A549 (cell line): Measurements from ENCODE around the gene SRRT. TPM values are rescaled to one million over a fixed set of nuclear protein-coding genes. Genes with fewer than 3 reads are reported as not detected.

ENCODE experiments used
- ATAC-seq, 2 experiments: fragments of 200-7000 bp in 1 of 2; fragments of >200 bp in 1 of 2; cut with Nextera tagmentation in 1 of 2; cut with Tn5 transposase in 1 of 2; 3 replicates each; pipeline versions ENCODE4 v1.8.0 to v1.9.1; 2018 to 2020; ENCODE audit warnings: mild to moderate bottlenecking in 1 of 2, moderate library complexity in 1 of 2
- CTCF ChIA-PET: fragments of 300-600 bp; sonication (Branson Sonifier 250); formaldehyde crosslinking; extraction: SDS; loops from one replicate; lab custom pipeline; 2021; ENCODE audit warnings: antibody characterized with exemption, inconsistent platforms; lab: Yijun Ruan, JAX
- POLR2A ChIA-PET: fragments of 350-600 bp; formaldehyde crosslinking; extraction: SDS; loops from one replicate; lab custom pipeline; 2021; ENCODE audit warnings: antibody characterized with exemption, inconsistent platforms; lab: Yijun Ruan, JAX
- DNase-seq, 2 experiments: peaks; one replicate each; pipeline versions ENCODE4 v3.0.0 to v3.0.0-alpha.2; 2011 to 2016; ENCODE audit warnings: low read depth in 1 of 2, low spot score in 1 of 2
- FAIRE-seq: peaks from 2 replicates; lab custom pipeline; 2011; peaks lifted over from hg19 to GRCh38; lab: Jason Lieb, UNC
- H3K27ac ChIP-seq, 2 experiments: fragments of >200 bp; sonication (Bioruptor Twin); formaldehyde crosslinking; 3 replicates each; pipeline ENCODE4 v1.5.1; 2016 to 2017
- H3K4me1 ChIP-seq: fragments of >200 bp; sonication (Bioruptor Twin); formaldehyde crosslinking; 3 replicates; pipeline ENCODE4 v1.6.1; 2016
- H3K4me2 ChIP-seq: fragments of >200 bp; sonication (Bioruptor Twin); formaldehyde crosslinking; 3 replicates; pipeline ENCODE4 v1.6.1; 2016
- H3K4me3 ChIP-seq: fragments of >200 bp; sonication (Bioruptor Twin); formaldehyde crosslinking; 3 replicates; pipeline ENCODE4 v1.5.1; 2016
- H3K9me3 ChIP-seq: fragments of >200 bp; sonication (Bioruptor Twin); formaldehyde crosslinking; 3 replicates; pipeline ENCODE4 v1.6.1; 2016
- BHLHE40 ChIP-seq: IDR thresholded peaks from 2 replicates; pipeline ENCODE4 v1.6.1; 2012; ENCODE audit warnings: low read depth, low read length, inconsistent platforms
- CBX8 ChIP-seq: fragments of 200-600 bp; sonication (generic); IDR thresholded peaks from 2 replicates; pipeline ENCODE4 v1.6.1; 2016
- CEBPB ChIP-seq, 2 experiments: fragments of >200 bp in 1 of 2; sonication (Bioruptor Twin) in 1 of 2; formaldehyde crosslinking in 1 of 2; IDR thresholded peaks; 2 replicates each; pipeline ENCODE4 v1.6.1; 2012 to 2016
- CHD2 ChIP-seq: fragments of 150-350 bp; IDR thresholded peaks from 2 replicates; pipeline ENCODE4 v1.6.1; 2014; ENCODE audit warnings: low read length; ENCODE audit not compliant: partially characterized antibody
- CHD4 ChIP-seq: fragments of 200-600 bp; sonication (generic); IDR thresholded peaks from 2 replicates; pipeline ENCODE4 v1.6.1; 2016; ENCODE audit warnings: antibody characterized with exemption, mild to moderate bottlenecking, borderline replicate concordance
- CTCF ChIP-seq: fragments of >200 bp; sonication (Bioruptor Twin); formaldehyde crosslinking; IDR thresholded peaks from 3 replicates; pipeline ENCODE4 v1.5.1; 2016
- EP300 ChIP-seq, 2 experiments: fragments of >200 bp; sonication (Bioruptor Twin); formaldehyde crosslinking; IDR thresholded peaks; 2 replicates in 1 of 2; 3 replicates in 1 of 2; pipeline ENCODE4 v1.6.1; 2016 to 2017
- FOSB ChIP-seq: fragments of 250-450 bp; sonication (Bioruptor Pico); IDR thresholded peaks from 2 replicates; pipeline ENCODE4 v1.5.0; 2020; ENCODE audit warnings: mild to moderate bottlenecking, moderate library complexity
- FOSL2 ChIP-seq, 2 experiments: fragments of 450-650 bp in 1 of 2; fragments of >200 bp in 1 of 2; sonication (Bioruptor Twin) in 1 of 2; formaldehyde crosslinking; IDR thresholded peaks; 2 replicates each; pipeline versions ENCODE4 v1.5.0 to v1.6.1; 2016 to 2020; ENCODE audit warnings: mild to moderate bottlenecking in 1 of 2, moderate library complexity in 1 of 2
- FOXS1 ChIP-seq: fragments of 250-450 bp; sonication (Bioruptor Pico); IDR thresholded peaks from 2 replicates; pipeline ENCODE4 v1.5.0; 2020; ENCODE audit warnings: mild to moderate bottlenecking, moderate library complexity
- HES2 ChIP-seq: fragments of >200 bp; sonication (Bioruptor Twin); formaldehyde crosslinking; IDR thresholded peaks from 2 replicates; pipeline ENCODE4 v1.6.1; 2016
- HOXB5 ChIP-seq: fragments of 250-450 bp; sonication (Bioruptor Pico); IDR thresholded peaks from 2 replicates; pipeline ENCODE4 v1.5.0; 2020; ENCODE audit warnings: mild to moderate bottlenecking, moderate library complexity
- JUNB ChIP-seq: fragments of >200 bp; sonication (Bioruptor Twin); formaldehyde crosslinking; IDR thresholded peaks from 2 replicates; pipeline ENCODE4 v1.6.1; 2016
- MAX ChIP-seq: IDR thresholded peaks from 2 replicates; pipeline ENCODE4 v1.6.1; 2012
- NPAS2 ChIP-seq: fragments of 250-450 bp; sonication (Bioruptor Pico); IDR thresholded peaks from 2 replicates; pipeline ENCODE4 v1.8.0; 2022; ENCODE audit warnings: mild to moderate bottlenecking, moderate library complexity, borderline replicate concordance
- NR3C1 ChIP-seq: fragments of >200 bp; sonication (Bioruptor Twin); formaldehyde crosslinking; IDR thresholded peaks from 3 replicates; pipeline ENCODE4 v1.6.1; 2017
- RAD21 ChIP-seq, 2 experiments: fragments of >200 bp in 1 of 2; sonication (Bioruptor Twin) in 1 of 2; formaldehyde crosslinking in 1 of 2; IDR thresholded peaks in 1 of 2; conservative IDR thresholded peaks in 1 of 2; 2 replicates in 1 of 2; 3 replicates in 1 of 2; pipeline ENCODE4 v1.6.1; 2012 to 2018; ENCODE audit warnings: inconsistent platforms in 1 of 2
- RCOR1 ChIP-seq: fragments of 150-350 bp; IDR thresholded peaks from 2 replicates; pipeline ENCODE4 v1.6.1; 2014; ENCODE audit warnings: antibody characterized with exemption, low read length, low read depth
- SMC3 ChIP-seq: fragments of >200 bp; sonication (Bioruptor Twin); formaldehyde crosslinking; IDR thresholded peaks from 3 replicates; pipeline ENCODE4 v1.6.1; 2018; ENCODE audit warnings: inconsistent platforms
- TFCP2L1 ChIP-seq: fragments of 250-450 bp; sonication (Bioruptor Pico); IDR thresholded peaks from 2 replicates; pipeline ENCODE4 v1.5.0; 2021; ENCODE audit warnings: mild to moderate bottlenecking
- WGBS: methylation state at CpG from one replicate; pipeline ENCODE4 v1.1.6; 2017; ENCODE audit errors: missing lambda C conversion rate; 5-methylcytosine and 5-hydroxymethylcytosine counted together
- polyA plus RNA-seq, 4 experiments: library from polyadenylated mRNA; depleted of rRNA in 3 of 4; stranded (reverse); fragments of >200 nt; fragmentation: RNase III in 1 of 4; extraction: RNeasy Plus Mini Kit Qiagen cat#74134 plus additional on column Dnase treatment in 1 of 4; gene quantifications; 2 replicates in 3 of 4; 3 replicates in 1 of 4; pipeline ENCODE4 v1.2.3, GENCODE V29; 2011 to 2017
- TF ChIP-seq, protein P1 (sequence below): IDR thresholded peaks from 2 replicates; pipeline ENCODE4 v1.6.1; 2012
- TF ChIP-seq, protein P2 (sequence below): fragments of 250-450 bp; sonication (Bioruptor Pico); IDR thresholded peaks from 2 replicates; pipeline ENCODE4 v1.5.0; 2020; ENCODE audit warnings: low read depth, mild to moderate bottlenecking, moderate library complexity
- TF ChIP-seq, protein P3 (sequence below): fragments of 250-450 bp; sonication (Bioruptor Pico); IDR thresholded peaks from 2 replicates; pipeline ENCODE4 v1.5.0; 2021; ENCODE audit warnings: mild to moderate bottlenecking, moderate library complexity, borderline replicate concordance

The SRRT gene
- polyA plus RNA-seq, 2 of the 4 experiments (the other 2 are of a cell fraction) = 49.9 to 194 TPM

- POLR2A ChIA-PET = no interaction called here
- FAIRE-seq (no peak), DNase-seq (no peak), ATAC-seq (peak; percentile 45 to 50)
- H3K4me2 ChIP-seq = peak overlapping the region; percentile 98
- H3K27ac ChIP-seq = peak overlapping the region; percentile 20 to 69; a peak in 4 of 6 replicates
- H3K4me1 ChIP-seq = peaks cover 19% of the 10 kb centered on the region
- CTCF ChIA-PET = interaction anchor here (0.6 to 2.3 kb wide), 10 partner anchors 14 to 819 kb away, joined by 3 to 31 read pairs (median 5); partner anchors contain the start of gene MUC3A
- 7% methylated on average over 3 of the region's 95 CpGs for WGBS
- peak overlapping the region; percentile 49 for H3K4me3 ChIP-seq
- no peaks in the 10 kb centered on the region for H3K9me3 ChIP-seq
- TF ChIP-seq FOSL2 (IDR thresholded peaks at IDR 0.05) (no peak), FOSL2 (CRISPR knock-in tag; IDR thresholded peaks at IDR 0.05) (no peak), RAD21 (conservative IDR thresholded peaks at IDR 0.05 in 1 of 2, IDR thresholded peaks at IDR 0.05 in 1 of 2) (peak; percentile 65 to 83), SMC3 (peak; percentile 98), MAX (peak; percentile 28; the same call in 1 of the 2 replicates), FOXS1 (CRISPR knock-in tag) (no peak), CTCF (peak; percentile 90)
- TF ChIP-seq, protein P1, sequence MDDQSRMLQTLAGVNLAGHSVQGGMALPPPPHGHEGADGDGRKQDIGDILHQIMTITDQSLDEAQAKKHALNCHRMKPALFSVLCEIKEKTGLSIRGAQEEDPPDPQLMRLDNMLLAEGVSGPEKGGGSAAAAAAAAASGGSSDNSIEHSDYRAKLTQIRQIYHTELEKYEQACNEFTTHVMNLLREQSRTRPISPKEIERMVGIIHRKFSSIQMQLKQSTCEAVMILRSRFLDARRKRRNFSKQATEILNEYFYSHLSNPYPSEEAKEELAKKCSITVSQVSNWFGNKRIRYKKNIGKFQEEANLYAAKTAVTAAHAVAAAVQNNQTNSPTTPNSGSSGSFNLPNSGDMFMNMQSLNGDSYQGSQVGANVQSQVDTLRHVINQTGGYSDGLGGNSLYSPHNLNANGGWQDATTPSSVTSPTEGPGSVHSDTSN = no peak
- TF ChIP-seq, all 56 proteins: peak for 4
Measured at GRCh38 chr7:100896732-100897608, 22.1 kb downstream of the SRRT start.

DNA sequence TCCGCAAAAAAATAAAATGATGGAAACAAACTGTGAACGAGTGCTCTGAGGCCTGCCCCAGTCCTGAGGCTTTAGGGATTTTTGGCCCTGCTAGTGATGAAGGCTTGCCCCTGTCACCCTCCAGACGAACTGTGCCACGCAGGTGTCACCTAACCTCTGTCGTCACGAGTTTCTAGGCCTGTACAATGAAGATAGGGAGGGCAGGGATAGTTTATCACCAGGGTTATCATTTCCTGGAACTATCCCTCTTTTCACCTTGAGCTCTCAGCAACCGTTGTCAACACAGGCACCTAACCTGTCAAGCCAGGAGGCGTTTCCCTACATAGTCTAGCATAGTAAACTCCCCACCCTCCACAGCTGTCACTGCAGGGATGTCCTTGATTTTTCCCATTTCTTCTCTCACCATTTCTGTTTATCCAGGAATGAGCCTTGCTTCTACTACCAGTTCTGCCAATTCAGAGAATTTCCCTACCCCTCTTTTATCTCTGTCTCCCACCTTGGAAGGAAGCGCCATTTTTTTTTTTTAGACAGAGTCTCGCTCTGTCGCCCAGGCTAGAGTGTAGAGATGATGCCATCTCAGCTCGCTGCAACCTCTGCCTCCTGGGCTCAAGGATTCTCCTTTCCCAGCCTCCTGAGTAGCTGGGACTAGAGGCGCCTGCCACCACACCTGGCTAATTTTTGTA, 23.0 kb downstream of the SRRT start:
- FAIRE-seq (no peak), ATAC-seq (no peak), DNase-seq (no peak)
- POLR2A ChIA-PET = no interaction called here
- 69% methylated on average over 13 of the region's 13 CpGs for WGBS
- no peak overlapping the region for H3K27ac ChIP-seq
- no peak for TF ChIP-seq CHD2
- TF ChIP-seq RCOR1 = no peak
- no peak for TF ChIP-seq FOSL2 (IDR thresholded peaks at IDR 0.05)
- TF ChIP-seq FOSL2 (CRISPR knock-in tag; IDR thresholded peaks at IDR 0.05) = no peak
- TF ChIP-seq, protein P2, sequence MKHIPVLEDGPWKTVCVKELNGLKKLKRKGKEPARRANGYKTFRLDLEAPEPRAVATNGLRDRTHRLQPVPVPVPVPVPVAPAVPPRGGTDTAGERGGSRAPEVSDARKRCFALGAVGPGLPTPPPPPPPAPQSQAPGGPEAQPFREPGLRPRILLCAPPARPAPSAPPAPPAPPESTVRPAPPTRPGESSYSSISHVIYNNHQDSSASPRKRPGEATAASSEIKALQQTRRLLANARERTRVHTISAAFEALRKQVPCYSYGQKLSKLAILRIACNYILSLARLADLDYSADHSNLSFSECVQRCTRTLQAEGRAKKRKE (CRISPR knock-in tag) = no peak
- no peak for TF ChIP-seq BHLHE40
- TF ChIP-seq, protein P3, sequence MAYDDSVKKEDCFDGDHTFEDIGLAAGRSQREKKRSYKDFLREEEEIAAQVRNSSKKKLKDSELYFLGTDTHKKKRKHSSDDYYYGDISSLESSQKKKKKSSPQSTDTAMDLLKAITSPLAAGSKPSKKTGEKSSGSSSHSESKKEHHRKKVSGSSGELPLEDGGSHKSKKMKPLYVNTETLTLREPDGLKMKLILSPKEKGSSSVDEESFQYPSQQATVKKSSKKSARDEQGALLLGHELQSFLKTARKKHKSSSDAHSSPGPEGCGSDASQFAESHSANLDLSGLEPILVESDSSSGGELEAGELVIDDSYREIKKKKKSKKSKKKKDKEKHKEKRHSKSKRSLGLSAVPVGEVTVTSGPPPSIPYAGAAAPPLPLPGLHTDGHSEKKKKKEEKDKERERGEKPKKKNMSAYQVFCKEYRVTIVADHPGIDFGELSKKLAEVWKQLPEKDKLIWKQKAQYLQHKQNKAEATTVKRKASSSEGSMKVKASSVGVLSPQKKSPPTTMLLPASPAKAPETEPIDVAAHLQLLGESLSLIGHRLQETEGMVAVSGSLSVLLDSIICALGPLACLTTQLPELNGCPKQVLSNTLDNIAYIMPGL (CRISPR knock-in tag) = no peak
- no peak for TF ChIP-seq EP300 (IDR thresholded peaks at IDR 0.05)
- TF ChIP-seq JUNB = no peak
- no peak for TF ChIP-seq RAD21 (conservative IDR thresholded peaks at IDR 0.05 in 1 of 2, IDR thresholded peaks at IDR 0.05 in 1 of 2)
- TF ChIP-seq NPAS2 (CRISPR knock-in tag) = no peak
- TF ChIP-seq NR3C1 = no peak
- no peak for TF ChIP-seq CBX8
- TF ChIP-seq FOSB = no peak
- TF ChIP-seq HES2 = no peak
- no peak for TF ChIP-seq CEBPB (IDR thresholded peaks at IDR 0.05)
- TF ChIP-seq TFCP2L1 = no peak
- no peak for TF ChIP-seq HOXB5 (CRISPR knock-in tag)
- no peak for TF ChIP-seq CHD4
- TF ChIP-seq, all 56 proteins: peak for 0
- Histone ChIP-seq H3K4me3 (no peak overlapping the region), H3K4me1 (peaks cover 19% of the 10 kb centered on the region), H3K9me3 (no peaks in the 10 kb centered on the region), H3K4me2 (no peak overlapping the region)
- CTCF ChIA-PET = interaction anchor here (0.6 to 2.3 kb wide), 19 partner anchors 8 to 818 kb away, joined by 3 to 31 read pairs (median 4); partner anchors contain the start of gene MUC3A
